IMR-90 (cell line): Measurements from ENCODE around the gene PARP16. TPM values are rescaled to one million over a fixed set of nuclear protein-coding genes. Genes with fewer than 3 reads are reported as not detected.

Experiments used
- ATAC-seq: fragments of 200-7000 bp; cut with Tn5 transposase; 2 replicates; pipeline ENCODE4 v1.9.1; 2020; ENCODE audit warnings: low read depth, mild to moderate bottlenecking, moderate library complexity
- BruUV-seq: library from RNA; stranded (reverse); fragments of 400-500 nt; replicated peaks from 2 replicates; lab custom pipeline; 2021; lab: Mats Ljungman, UMichigan
- CTCF ChIA-PET: fragments of 300-600 bp; formaldehyde crosslinking; extraction: SDS; loops from one replicate; lab custom pipeline; 2021; ENCODE audit warnings: antibody characterized with exemption; lab: Yijun Ruan, JAX
- POLR2A ChIA-PET: fragments of 300-600 bp; sonication (Branson Sonifier 250); formaldehyde crosslinking; loops from one replicate; lab custom pipeline; 2022; ENCODE audit warnings: antibody characterized with exemption; ENCODE audit not compliant: unreplicated experiment; lab: Charles Lee
- DNase-seq: peaks from one replicate; pipeline ENCODE4 v3.0.0; 2013
- H2AFZ ChIP-seq: replicated peaks from 2 replicates; pipeline ENCODE3; 2013; ENCODE audit warnings: low read length, mild to moderate bottlenecking; ENCODE audit not compliant: poor library complexity
- H2AK5ac ChIP-seq: 2 replicates; pipeline ENCODE4 v1.6.1; 2013; ENCODE audit warnings: low read depth, low read length, inconsistent platforms
- H2AK9ac ChIP-seq: replicated peaks from 2 replicates; pipeline ENCODE3; 2013; ENCODE audit warnings: mild to moderate bottlenecking, low read depth, low read length, moderate library complexity; ENCODE audit not compliant: poor library complexity
- H2BK120ac ChIP-seq: 2 replicates; pipeline ENCODE4 v1.6.1; 2013; ENCODE audit warnings: low read depth, low read length, inconsistent platforms
- H2BK15ac ChIP-seq: 3 replicates; pipeline ENCODE4 v1.6.1; 2013; ENCODE audit warnings: low read depth, low read length, inconsistent platforms
- H2BK20ac ChIP-seq: 2 replicates; pipeline ENCODE4 v1.6.1; 2013; ENCODE audit warnings: low read depth, mild to moderate bottlenecking, inconsistent platforms, low read length, moderate library complexity
- H2BK5ac ChIP-seq: 2 replicates; pipeline ENCODE4 v1.6.1; 2013; ENCODE audit warnings: mild to moderate bottlenecking, low read depth, low read length, inconsistent platforms; ENCODE audit not compliant: poor library complexity, severe bottlenecking
- H3K14ac ChIP-seq: replicated peaks from 2 replicates; pipeline ENCODE4 v1.6.1; 2013; ENCODE audit warnings: low read depth, low read length, inconsistent platforms
- H3K18ac ChIP-seq: 2 replicates; pipeline ENCODE4 v1.6.1; 2013; ENCODE audit warnings: low read depth, low read length, control low read depth
- H3K23ac ChIP-seq: 2 replicates; pipeline ENCODE4 v1.6.1; 2013; ENCODE audit warnings: low read depth, low read length, inconsistent platforms
- H3K27ac ChIP-seq: 2 replicates; pipeline ENCODE4 v1.5.1; 2013; ENCODE audit warnings: mild to moderate bottlenecking, control low read depth, low read length; ENCODE audit not compliant: insufficient read depth
- H3K27me3 ChIP-seq: 2 replicates; pipeline ENCODE4 v1.6.1; 2013; ENCODE audit warnings: low read length; ENCODE audit not compliant: control insufficient read depth, insufficient read depth
- H3K36me3 ChIP-seq: 2 replicates; pipeline ENCODE4 v1.6.1; 2013; ENCODE audit warnings: low read length, mixed read lengths; ENCODE audit not compliant: control insufficient read depth, insufficient read depth
- H3K4ac ChIP-seq: 2 replicates; pipeline ENCODE4 v1.6.1; 2013; ENCODE audit warnings: low read depth, low read length, inconsistent platforms
- H3K4me1 ChIP-seq: 2 replicates; pipeline ENCODE4 v1.6.1; 2013; ENCODE audit warnings: low read length, mixed read lengths; ENCODE audit not compliant: control insufficient read depth, insufficient read depth
- H3K4me2 ChIP-seq: 2 replicates; pipeline ENCODE4 v1.6.1; 2013; ENCODE audit warnings: low read depth, mild to moderate bottlenecking, control low read depth, low read length, moderate library complexity
- H3K4me3 ChIP-seq: 2 replicates; pipeline ENCODE4 v1.5.1; 2013; ENCODE audit warnings: low read depth, mild to moderate bottlenecking, control low read depth, low read length, moderate library complexity; ENCODE audit not compliant: insufficient read depth
- H3K56ac ChIP-seq: 2 replicates; pipeline ENCODE4 v1.6.1; 2013; ENCODE audit warnings: low read length, inconsistent platforms; ENCODE audit not compliant: insufficient read depth; ENCODE audit errors: extremely low read depth
- H3K79me1 ChIP-seq, 2 experiments: 2 replicates each; pipeline ENCODE4 v1.6.1; 2013; ENCODE audit warnings: low read length in 2 of 2, inconsistent platforms in 1 of 2, low read depth in 1 of 2
- H3K9ac ChIP-seq: 2 replicates; pipeline ENCODE4 v1.6.1; 2013; ENCODE audit warnings: low read depth, low read length, control low read depth
- H3K9me1 ChIP-seq: 2 replicates; pipeline ENCODE4 v1.6.1; 2013; ENCODE audit warnings: low read length, inconsistent platforms; ENCODE audit not compliant: insufficient read depth
- H3K9me3 ChIP-seq: 2 replicates; pipeline ENCODE4 v1.6.1; 2013; ENCODE audit warnings: low read length; ENCODE audit not compliant: control insufficient read depth, insufficient read depth
- H4K20me1 ChIP-seq: 2 replicates; pipeline ENCODE4 v1.6.1; 2013; ENCODE audit warnings: low read length, inconsistent platforms; ENCODE audit not compliant: insufficient read depth
- H4K5ac ChIP-seq: 2 replicates; pipeline ENCODE4 v1.6.1; 2013; ENCODE audit warnings: mild to moderate bottlenecking, low read depth, low read length, control low read depth
- H4K8ac ChIP-seq, 2 experiments: 2 replicates each; pipeline ENCODE4 v1.6.1; 2013; ENCODE audit warnings: low read depth in 2 of 2, low read length in 2 of 2, control low read depth in 1 of 2, inconsistent platforms in 1 of 2
- H4K91ac ChIP-seq: 2 replicates; pipeline ENCODE4 v1.6.1; 2013; ENCODE audit warnings: low read depth, low read length, inconsistent platforms; ENCODE audit not compliant: insufficient read depth
- BHLHE40 ChIP-seq: fragments of 150-350 bp; IDR thresholded peaks from 2 replicates; pipeline ENCODE4 v1.6.1; 2016; ENCODE audit warnings: mild to moderate bottlenecking, low read depth, low read length
- MAFK ChIP-seq: IDR thresholded peaks from 2 replicates; pipeline ENCODE4 v1.6.1; 2012; ENCODE audit warnings: low read depth, low read length, improper control_type of control experiment
- WGBS, 2 experiments: methylation state at CpG; one replicate each; pipeline versions ENCODE4 v1.1.5 to v1.1.7; 2013; ENCODE audit warnings: missing lambda C conversion rate in 2 of 2; ENCODE audit not compliant: insufficient read length in 1 of 2; ENCODE audit errors: extremely low coverage in 2 of 2; 5-methylcytosine and 5-hydroxymethylcytosine counted together
- dilution Hi-C: fragments of 300-500 bp; cut with HindIII; formaldehyde crosslinking; loops from one replicate; pipeline ENCODE4 v1.14.3; 2018; ENCODE audit warnings: low sequenced_read_pairs; ENCODE audit not compliant: unreplicated experiment
- in situ Hi-C: fragments of 300-500 bp; cut with MboI; formaldehyde crosslinking; loops from 3 replicates; pipeline ENCODE4 v1.14.3; 2019; ENCODE audit warnings: low sequenced_read_pairs, inconsistent platforms, mixed read lengths
- intact Hi-C: fragments of 100-400 bp; cut with micrococcal nuclease; formaldehyde crosslinking; loops from 2 replicates; pipeline ENCODE4 v1.10.0; 2022
- polyA plus RNA-seq, 3 experiments: library from polyadenylated mRNA; depleted of rRNA; stranded (reverse); fragments of >200 nt; gene quantifications; 2 replicates each; pipeline ENCODE4 v1.2.3, GENCODE V29; 2012; ENCODE audit warnings: low replicate concordance in 1 of 3
- total RNA-seq: library from RNA; depleted of rRNA; stranded (reverse); fragments of >200 nt; gene quantifications from 2 replicates; pipeline ENCODE4 v1.2.3, GENCODE V29; 2012

The PARP16 gene
- total and polyA plus RNA-seq, 2 of the 4 experiments (the other 2 are of a cell fraction): 1.3 to 5.0 TPM

DNA sequence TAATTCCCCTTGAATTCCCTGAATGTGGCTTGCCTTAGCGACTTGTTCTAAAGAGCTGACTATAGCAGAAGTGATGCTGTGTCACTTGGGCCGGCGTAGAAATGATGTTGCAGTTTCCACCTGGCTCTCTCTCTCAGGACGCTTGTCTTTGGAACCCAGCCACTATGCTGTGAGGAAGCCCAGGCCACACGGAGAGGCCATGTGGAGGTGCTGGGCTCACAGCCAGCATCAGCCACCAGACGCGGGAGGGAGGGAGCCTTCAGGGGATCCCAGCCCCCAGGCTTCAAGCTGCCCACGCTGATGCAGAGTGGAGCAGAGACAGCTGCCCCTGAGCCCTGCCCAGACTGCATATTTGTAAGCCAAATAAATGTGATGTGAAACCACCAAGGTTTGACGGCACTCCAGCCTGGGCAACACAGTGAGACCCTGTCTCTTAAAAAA, 36.4 kb upstream of the PARP16 start:
- no peak overlapping the region for H2BK5ac ChIP-seq
- CTCF ChIA-PET: no interaction called here
- no TSS peak for BruUV-seq
- no peak overlapping the region for H4K91ac ChIP-seq
- POLR2A ChIA-PET: no interaction called here
- H2AK9ac ChIP-seq: no peak overlapping the region
- TF ChIP-seq MAFK (0 out of 2 replicates have a peak, but pooled peaks have one; percentile 18), BHLHE40 (no peak)
- no peak overlapping the region for H2BK15ac ChIP-seq
- no peak overlapping the region for H3K4me3 ChIP-seq
- no peaks in the 10 kb centered on the region for H3K36me3 ChIP-seq
- DNase-seq (peak; percentile 24), ATAC-seq (peak; percentile 30; the same call in 1 of the 2 replicates)
- no peaks in the 10 kb centered on the region for H3K9me3 ChIP-seq
- dilution Hi-C loops: no loop called here
- WGBS, 2 experiments: no CpG with 5 or more reads among the region's 9 CpGs
- H3K18ac ChIP-seq: no peak overlapping the region
- H2BK20ac ChIP-seq: no peak overlapping the region
- H3K79me1 ChIP-seq: no peaks in the 10 kb centered on the region
- no peak overlapping the region for H3K23ac ChIP-seq
- no peak overlapping the region for H3K4me2 ChIP-seq
- no peak overlapping the region for H2AK5ac ChIP-seq
- no peak overlapping the region for H3K56ac ChIP-seq
- no peak overlapping the region for H4K5ac ChIP-seq
- H2BK120ac ChIP-seq: no peak overlapping the region
- H3K27me3 ChIP-seq: peaks cover 17% of the 10 kb centered on the region
- intact Hi-C loops: no loop called here
- H4K20me1 ChIP-seq: no peaks in the 10 kb centered on the region
- in situ Hi-C loops: no loop called here
- no peak overlapping the region for H3K27ac ChIP-seq
- H3K9ac ChIP-seq: no peak overlapping the region
- peak overlapping the region; percentile 5 for H2AFZ ChIP-seq
- H4K8ac ChIP-seq: no peak overlapping the region
- no peaks in the 10 kb centered on the region for H3K9me1 ChIP-seq
- H3K14ac ChIP-seq: no peak overlapping the region
- H3K4ac ChIP-seq: no peak overlapping the region
- no peaks in the 10 kb centered on the region for H3K4me1 ChIP-seq
